Measurements from ENCODE around the gene SPDYE3.
"Not testable (repeated sequence)": the region's sequence is repeated elsewhere in the genome, so short reads cannot be mapped to it uniquely, and the experiment has no call there.

SPDYE3 gene

GRCh38 chr7:100358027-100358856 lies 50.7 kb downstream of the SPDYE3 start, which contains the start of gene PILRB:
TSS of gene PILRB (plus strand) at chr7:100358117. CDS start at chr7:100358303, 186 bp downstream.
- TF ChIP-seq CTCF (IDR thresholded peaks at IDR 0.05; ENCODE audit: borderline replicate concordance, insufficient read depth, low read depth, low read length): peak; percentile 44; the same call in 1 of the 2 replicates
- no peak within 1 kb of the TSS for H3K4me3 ChIP-seq (ENCODE audit: low read depth, low read length)

- no peak overlapping the region for H3K4me3 ChIP-seq (ENCODE audit: low read depth, low read length)
- TF ChIP-seq CTCF (IDR thresholded peaks at IDR 0.05; ENCODE audit: borderline replicate concordance, insufficient read depth, low read depth, low read length): no peak
These were observed 51.3 kb downstream of the SPDYE3 start for GRCh38 chr7:100358857-100359212.

GRCh38 chr7:100360135-100360854 lies 52.8 kb downstream of the SPDYE3 start:
- H3K4me3 ChIP-seq (ENCODE audit: low read depth, low read length): no peak overlapping the region
- TF ChIP-seq CTCF (IDR thresholded peaks at IDR 0.05; ENCODE audit: borderline replicate concordance, insufficient read depth, low read depth, low read length): no peak

GRCh38 chr7:100363098-100363497 lies 55.6 kb downstream of the SPDYE3 start:
- no peak overlapping the region for H3K4me3 ChIP-seq (ENCODE audit: low read depth, low read length)
- TF ChIP-seq CTCF (IDR thresholded peaks at IDR 0.05; ENCODE audit: borderline replicate concordance, insufficient read depth, low read depth, low read length): no peak

- not testable (repeated sequence) for H3K4me3 ChIP-seq (ENCODE audit: low read depth, low read length)
These were observed 56.3 kb downstream of the SPDYE3 start for GRCh38 chr7:100363797-100364196.

GRCh38 chr7:100364480-100364879 lies 57.0 kb downstream of the SPDYE3 start:
- H3K4me3 ChIP-seq (ENCODE audit: low read depth, low read length): no peak overlapping the region
- TF ChIP-seq CTCF (IDR thresholded peaks at IDR 0.05; ENCODE audit: borderline replicate concordance, insufficient read depth, low read depth, low read length): no peak

GRCh38 chr7:100365998-100366367 lies 58.5 kb downstream of the SPDYE3 start:
- H3K4me3 ChIP-seq (ENCODE audit: low read depth, low read length): not testable (repeated sequence)
